GM23338 (cell line): ENCODE data around the gene NINL.

Experiments
- CREB1 ChIP-seq: fragments of 250-450 bp; sonication (Bioruptor Pico); IDR thresholded peaks from 2 replicates; pipeline ENCODE4 v1.5.0; 2020; ENCODE audit warnings: low read depth, mild to moderate bottlenecking, moderate library complexity
- EZH2 ChIP-seq: fragments of 200-600 bp; sonication (generic); IDR thresholded peaks from one replicate; pipeline ENCODE4 v1.8.0; 2017; ENCODE audit warnings: antibody characterized with exemption, mild to moderate bottlenecking, low read depth; ENCODE audit not compliant: unreplicated experiment
- EZH2phosphoT487 ChIP-seq: fragments of 200-600 bp; sonication (generic); IDR thresholded peaks from one replicate; pipeline ENCODE4 v1.8.1; 2018; ENCODE audit warnings: antibody characterized with exemption; ENCODE audit not compliant: unreplicated experiment
- JUNB ChIP-seq: IDR thresholded peaks from one replicate; pipeline ENCODE4 v1.6.1; 2016; ENCODE audit warnings: antibody characterized with exemption; ENCODE audit not compliant: unreplicated experiment
- POLR2AphosphoS5 ChIP-seq: IDR thresholded peaks from 2 replicates; pipeline ENCODE4 v1.6.1; 2016; ENCODE audit warnings: antibody characterized with exemption, low read depth
- REST ChIP-seq: IDR thresholded peaks from one replicate; pipeline ENCODE4 v1.6.1; 2018; ENCODE audit warnings: antibody characterized with exemption; ENCODE audit not compliant: unreplicated experiment
- STAT1 ChIP-seq: IDR thresholded peaks from one replicate; pipeline ENCODE4 v1.6.1; 2016; ENCODE audit warnings: antibody characterized with exemption; ENCODE audit not compliant: unreplicated experiment
- ZNF114 ChIP-seq: fragments of 250-450 bp; sonication (Bioruptor Pico); IDR thresholded peaks from 2 replicates; pipeline ENCODE4 v1.5.0; 2020; ENCODE audit warnings: mild to moderate bottlenecking, moderate library complexity
- ZNF331 ChIP-seq: fragments of 250-450 bp; sonication (Bioruptor Pico); IDR thresholded peaks from 2 replicates; pipeline ENCODE4 v1.5.0; 2020; ENCODE audit warnings: low read depth, mild to moderate bottlenecking, moderate library complexity
- TF ChIP-seq, protein P1 (sequence below), 2 experiments: fragments of 200-600 bp in 1 of 2; sonication (generic) in 1 of 2; conservative IDR thresholded peaks; 2 replicates each; pipeline versions ENCODE4 v1.5.1 to v1.6.1; 2016 to 2017; ENCODE audit warnings: antibody characterized with exemption in 2 of 2, low read depth in 2 of 2, mild to moderate bottlenecking in 2 of 2, moderate library complexity in 1 of 2
- TF ChIP-seq, protein P2 (sequence below): IDR thresholded peaks from 2 replicates; pipeline ENCODE4 v1.6.1; 2016; ENCODE audit warnings: antibody characterized with exemption

DNA sequence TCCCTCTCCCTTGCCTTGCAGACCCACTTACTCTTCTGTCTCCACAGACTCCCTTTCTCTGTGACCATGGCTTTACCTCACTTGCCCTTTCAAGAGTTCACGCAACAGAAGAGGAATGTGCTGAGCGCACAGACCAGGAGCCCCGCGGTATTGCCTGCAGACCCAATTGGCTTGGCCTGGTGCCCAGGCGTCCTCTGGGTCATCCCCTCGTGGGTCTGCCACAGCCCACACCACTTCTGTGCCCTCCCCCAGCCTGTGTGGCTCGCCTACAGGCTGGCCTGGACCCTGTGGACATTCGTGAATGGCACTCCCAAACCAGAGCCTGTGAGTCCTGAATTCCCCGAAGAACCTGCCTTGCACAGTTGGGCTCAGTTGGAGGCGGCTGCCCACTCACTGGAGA, 15.3 kb upstream of the NINL start:
- TF ChIP-seq, protein P1, sequence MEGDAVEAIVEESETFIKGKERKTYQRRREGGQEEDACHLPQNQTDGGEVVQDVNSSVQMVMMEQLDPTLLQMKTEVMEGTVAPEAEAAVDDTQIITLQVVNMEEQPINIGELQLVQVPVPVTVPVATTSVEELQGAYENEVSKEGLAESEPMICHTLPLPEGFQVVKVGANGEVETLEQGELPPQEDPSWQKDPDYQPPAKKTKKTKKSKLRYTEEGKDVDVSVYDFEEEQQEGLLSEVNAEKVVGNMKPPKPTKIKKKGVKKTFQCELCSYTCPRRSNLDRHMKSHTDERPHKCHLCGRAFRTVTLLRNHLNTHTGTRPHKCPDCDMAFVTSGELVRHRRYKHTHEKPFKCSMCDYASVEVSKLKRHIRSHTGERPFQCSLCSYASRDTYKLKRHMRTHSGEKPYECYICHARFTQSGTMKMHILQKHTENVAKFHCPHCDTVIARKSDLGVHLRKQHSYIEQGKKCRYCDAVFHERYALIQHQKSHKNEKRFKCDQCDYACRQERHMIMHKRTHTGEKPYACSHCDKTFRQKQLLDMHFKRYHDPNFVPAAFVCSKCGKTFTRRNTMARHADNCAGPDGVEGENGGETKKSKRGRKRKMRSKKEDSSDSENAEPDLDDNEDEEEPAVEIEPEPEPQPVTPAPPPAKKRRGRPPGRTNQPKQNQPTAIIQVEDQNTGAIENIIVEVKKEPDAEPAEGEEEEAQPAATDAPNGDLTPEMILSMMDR (conservative IDR thresholded peaks at IDR 0.05; ENCODE audit: low read depth in 2 of 2): no peak
- no peak for TF ChIP-seq POLR2AphosphoS5
- no peak for TF ChIP-seq EZH2
- no peak for TF ChIP-seq REST
- no peak for TF ChIP-seq ZNF331 (CRISPR knock-in tag)
- TF ChIP-seq ZNF114 (CRISPR knock-in tag): no peak
- no peak for TF ChIP-seq EZH2phosphoT487
- TF ChIP-seq, protein P2, sequence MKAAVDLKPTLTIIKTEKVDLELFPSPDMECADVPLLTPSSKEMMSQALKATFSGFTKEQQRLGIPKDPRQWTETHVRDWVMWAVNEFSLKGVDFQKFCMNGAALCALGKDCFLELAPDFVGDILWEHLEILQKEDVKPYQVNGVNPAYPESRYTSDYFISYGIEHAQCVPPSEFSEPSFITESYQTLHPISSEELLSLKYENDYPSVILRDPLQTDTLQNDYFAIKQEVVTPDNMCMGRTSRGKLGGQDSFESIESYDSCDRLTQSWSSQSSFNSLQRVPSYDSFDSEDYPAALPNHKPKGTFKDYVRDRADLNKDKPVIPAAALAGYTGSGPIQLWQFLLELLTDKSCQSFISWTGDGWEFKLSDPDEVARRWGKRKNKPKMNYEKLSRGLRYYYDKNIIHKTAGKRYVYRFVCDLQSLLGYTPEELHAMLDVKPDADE: no peak
- TF ChIP-seq CREB1 (CRISPR knock-in tag): no peak
- no peak for TF ChIP-seq STAT1
- no peak for TF ChIP-seq JUNB
